ENCODE results near the gene TLR8. TPM values are rescaled to one million over a fixed set of nuclear protein-coding genes. Genes with fewer than 3 reads are reported as not detected.

The TLR8 gene
- total RNA-seq = not detected in 2 replicates

GRCh38 chrX:12906046-12906761 is at the start of gene TLR8:
TLR8 (plus strand) TSS chrX:12906620; CDS start chrX:12906707, 87 bp downstream.

GRCh38 chrX:12866451-12867377 is 39.7 kb upstream of the TLR8 start, which contains the start of gene TLR7:
TLR7 (plus strand) TSS chrX:12867072; CDS start chrX:12867579, 507 bp downstream.

Other genes with a start within 250 kb of the TLR8 start
- 18.0 and 64.5 TPM in 2 replicates for gene PRPS2, start 115.2 kb upstream of the TLR8 start, total RNA-seq
- not detected in 2 replicates for gene TLR7, start 39.5 kb upstream of the TLR8 start, total RNA-seq
- gene TMSB4X, start 68.5 kb downstream of the TLR8 start, total RNA-seq = 2,709 and 3,890 TPM in 2 replicates
- gene FAM9C, start 138.0 kb downstream of the TLR8 start, total RNA-seq = not detected in 2 replicates